Breast epithelium (tissue), 3 donors: ENCODE data around the gene BRF1.

Experiments
- CTCF ChIP-seq, 3 donors: fragments of 450-650 bp; IDR thresholded peaks; one replicate each; pipeline ENCODE4 v1.5.1; 2016 to 2017; ENCODE audit warnings: antibody characterized with exemption in 3 of 3, mild to moderate bottlenecking in 3 of 3, moderate library complexity in 3 of 3
- POLR2A ChIP-seq: fragments of 450-650 bp; IDR thresholded peaks from one replicate; pipeline ENCODE4 v1.6.1; 2016; ENCODE audit warnings: antibody characterized with exemption, mild to moderate bottlenecking, moderate library complexity
- POLR2AphosphoS5 ChIP-seq, 3 donors: sonication (generic); formaldehyde crosslinking; IDR thresholded peaks; one replicate each; pipeline ENCODE4 v1.6.1; 2017; ENCODE audit warnings: antibody characterized with exemption in 3 of 3

DNA sequence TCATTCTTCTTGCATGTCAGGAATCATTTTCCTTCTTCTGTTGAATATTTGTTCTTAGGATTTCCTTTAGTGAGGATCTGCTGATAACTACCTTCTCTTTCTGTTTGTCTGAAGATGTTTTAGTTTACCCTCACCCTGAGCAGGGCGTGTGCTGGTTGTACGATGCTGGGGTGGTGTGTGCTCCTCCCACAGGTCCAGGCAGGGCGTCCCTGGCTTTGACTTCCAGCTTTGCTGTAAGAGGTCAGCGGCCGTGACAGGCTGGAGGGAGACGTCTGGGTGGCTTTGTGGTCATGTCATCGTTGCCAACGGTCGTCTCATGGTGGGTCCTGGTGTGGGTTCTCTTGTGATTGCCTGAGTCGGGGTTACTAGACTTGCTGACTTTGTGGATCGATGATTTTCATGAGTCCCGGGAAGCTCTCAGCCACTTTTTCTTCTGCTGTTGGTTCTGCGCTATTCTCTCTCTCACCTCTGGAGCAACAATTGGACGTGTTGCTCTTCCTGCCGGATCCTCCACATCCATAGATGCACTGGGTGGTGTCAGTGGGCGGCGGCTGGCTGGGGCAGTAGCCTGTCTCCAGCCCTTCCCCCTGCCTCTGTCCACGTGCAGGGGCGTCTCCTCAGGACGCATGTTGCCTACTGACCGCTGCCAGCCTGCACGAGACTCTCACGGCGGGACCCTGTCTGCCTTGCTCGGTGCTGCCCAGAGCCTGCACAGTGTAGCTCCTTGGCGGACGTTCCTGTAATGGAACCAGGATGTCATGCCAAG lies 22.2 kb upstream of the BRF1 start:
- TF ChIP-seq POLR2AphosphoS5 (IDR thresholded peaks at IDR 0.05) (no peak), CTCF (IDR thresholded peaks at IDR 0.05) (no peak), POLR2A (no peak)
